ENCODE data around the gene ART4.

Gene ART4

DNA sequence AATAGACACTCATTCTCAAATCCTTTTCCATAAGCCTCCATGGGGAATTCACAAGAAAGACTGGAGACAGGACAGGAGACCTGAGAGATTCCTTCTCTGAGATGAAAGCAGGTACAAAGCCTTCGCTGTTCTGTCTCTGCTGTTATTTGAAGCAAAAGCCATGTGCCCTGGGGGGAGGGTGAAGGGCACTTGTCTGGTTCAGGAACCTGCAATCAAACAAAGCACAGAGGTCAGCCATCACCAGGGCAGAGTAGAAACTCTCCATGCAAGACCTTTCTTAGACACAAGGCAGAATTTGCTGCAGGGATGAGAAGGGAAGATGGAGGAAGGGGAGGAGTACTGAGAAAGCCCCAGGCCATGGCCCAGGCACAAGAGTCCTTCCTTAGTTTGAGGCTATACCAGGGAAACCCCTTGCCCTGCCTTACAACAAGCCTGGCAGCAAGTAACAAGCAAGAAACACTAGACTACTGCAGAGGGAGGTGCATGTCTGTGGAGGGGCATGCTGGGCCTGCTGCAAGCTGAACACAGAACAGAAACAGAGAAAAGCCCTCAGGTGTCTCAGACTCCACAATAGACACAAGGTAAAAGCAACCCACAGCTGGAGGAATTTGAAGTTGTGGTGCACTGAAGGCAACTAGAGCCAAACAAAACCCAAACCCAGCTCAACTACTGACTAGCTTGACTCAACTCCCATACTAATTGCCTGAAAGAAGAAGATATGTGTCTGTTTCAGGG lies 7.8 kb upstream of the ART4 start:
- no peak for DNase-seq

DNA sequence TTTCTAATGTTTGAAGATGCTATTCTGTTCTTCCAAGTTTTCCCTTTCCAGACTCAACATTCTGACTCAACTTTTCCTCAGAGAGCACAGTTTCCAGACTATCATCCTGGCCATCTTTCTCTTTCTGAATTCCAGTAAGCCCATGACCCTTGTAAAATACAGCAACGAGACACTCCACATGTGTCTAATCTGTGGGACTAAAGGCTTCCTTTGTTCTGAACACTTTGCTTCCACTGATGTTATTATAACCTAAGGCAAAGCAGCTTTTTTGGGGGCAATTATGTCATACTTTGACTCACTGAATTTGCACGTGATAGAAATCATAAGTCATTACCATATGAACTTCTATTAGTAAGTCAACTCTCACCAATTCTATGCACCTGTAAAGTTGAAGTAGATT lies 6.3 kb upstream of the ART4 start:
- no peak for DNase-seq

DNA sequence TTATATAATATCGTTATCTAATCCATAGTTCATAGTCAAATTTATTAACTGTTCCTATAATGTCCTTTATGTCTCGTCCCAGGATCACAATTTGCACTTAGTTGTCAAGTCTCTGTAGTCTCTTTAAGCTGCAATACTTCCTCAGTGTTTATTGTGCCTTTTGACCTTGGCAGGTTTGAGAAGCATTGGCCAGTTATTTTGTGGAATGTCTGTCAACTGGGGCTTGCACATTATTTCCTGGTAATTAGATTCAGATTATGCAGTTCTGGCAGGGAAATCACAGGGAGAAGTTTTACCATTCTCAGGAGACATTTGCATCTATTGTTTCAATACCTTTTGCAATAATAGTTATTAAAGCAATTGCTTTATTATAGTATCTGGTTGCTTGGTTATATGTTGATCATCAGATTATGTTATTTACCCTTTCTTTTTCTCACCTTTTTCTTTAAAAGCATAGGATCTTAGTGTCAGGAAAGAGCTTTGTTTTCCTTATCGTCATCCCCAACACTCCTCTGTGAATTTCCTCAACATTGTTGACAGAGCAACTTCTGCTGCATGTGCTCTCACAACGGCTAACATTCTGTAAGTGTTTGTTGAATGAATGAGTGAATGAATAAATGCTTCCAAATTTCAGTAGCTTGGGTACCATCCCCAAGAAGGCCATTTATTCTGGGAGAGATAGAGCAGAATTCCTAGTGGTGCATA lies 3.7 kb upstream of the ART4 start:
- DNase-seq: no peak

DNA sequence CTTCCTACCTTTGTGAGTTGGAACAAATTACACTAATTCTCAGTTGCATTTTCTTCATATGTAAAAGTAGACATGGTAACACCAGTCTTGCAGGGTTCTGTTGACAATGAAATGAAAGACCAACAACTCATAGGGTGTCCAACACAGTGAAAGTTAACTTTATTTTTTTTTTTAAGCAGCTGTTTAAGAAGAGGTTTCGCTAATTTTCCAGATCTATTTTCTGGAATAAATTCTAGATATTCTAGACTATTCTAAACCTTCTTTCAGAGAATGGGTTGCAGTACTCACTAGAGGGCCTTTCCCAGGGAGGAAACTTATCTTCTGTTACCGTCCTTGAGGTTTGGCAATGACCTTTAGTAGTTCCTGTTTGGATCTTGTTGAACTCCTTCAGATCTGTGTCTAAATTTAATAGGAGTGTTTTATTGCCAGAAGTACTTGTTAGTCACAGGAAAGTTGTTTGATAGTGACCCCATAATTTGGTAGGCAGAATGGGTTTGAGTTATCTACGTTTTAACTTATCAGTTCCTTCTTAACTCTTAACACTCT lies 2.8 kb upstream of the ART4 start:
- DNase-seq: no peak

DNA sequence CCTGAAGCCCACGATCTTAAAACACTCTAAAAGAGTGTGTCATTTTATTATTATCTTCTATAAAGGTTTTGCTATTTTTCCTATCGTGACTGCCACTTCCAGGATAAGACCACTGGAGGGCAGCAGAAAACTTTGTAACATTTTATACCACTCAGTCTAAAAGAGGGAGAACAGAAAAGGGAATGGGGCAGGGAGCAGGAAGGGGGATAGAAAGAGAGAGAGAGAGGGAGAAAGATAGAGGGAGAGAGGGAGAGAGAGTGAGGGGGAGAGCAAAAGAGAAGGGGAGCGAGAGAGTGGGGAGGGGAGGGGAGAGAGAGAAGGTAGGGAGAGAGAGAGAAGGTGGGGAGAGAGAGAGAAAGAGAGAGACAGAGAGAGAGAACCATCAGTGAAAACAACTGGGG lies 2.0 kb upstream of the ART4 start:
- peak; percentile 56 for DNase-seq

DNA sequence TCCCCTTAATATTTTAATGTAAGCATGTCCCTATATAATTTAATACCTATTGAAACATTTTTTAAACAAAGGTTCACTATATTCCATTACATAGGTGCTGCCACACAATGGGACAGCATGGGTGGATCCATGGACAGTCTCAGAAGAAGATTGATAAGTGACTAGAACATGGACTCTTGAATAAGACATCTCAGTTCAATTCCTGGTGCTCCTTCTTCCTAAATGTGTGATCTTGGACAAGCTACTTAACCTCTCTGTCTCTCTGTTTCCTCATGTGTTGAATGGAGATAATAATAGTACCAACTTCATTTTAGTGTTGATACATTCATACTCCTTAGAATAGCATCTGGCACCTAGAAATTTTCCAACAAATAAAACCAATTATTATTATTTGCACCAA lies 1.1 kb upstream of the ART4 start:
- no peak for DNase-seq

DNA sequence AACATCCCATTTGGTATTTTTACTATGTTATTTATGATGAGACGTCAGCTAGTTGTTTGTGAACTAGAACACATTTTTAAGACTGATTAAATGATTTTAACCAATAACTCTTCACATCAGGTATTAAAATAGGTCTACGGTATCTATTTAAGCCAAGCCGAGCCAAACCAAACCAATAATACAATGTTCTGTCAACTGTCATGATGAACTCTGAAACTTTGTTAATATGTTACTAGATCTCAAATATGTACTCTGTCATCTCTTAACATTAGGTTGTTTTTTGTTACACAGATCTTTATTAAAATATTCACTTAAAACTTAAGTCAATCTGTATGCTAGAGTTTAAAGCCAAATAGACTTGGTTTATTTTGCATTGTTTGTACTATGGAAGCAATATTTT lies 1.0 kb downstream of the ART4 start:
- DNase-seq: no peak

DNA sequence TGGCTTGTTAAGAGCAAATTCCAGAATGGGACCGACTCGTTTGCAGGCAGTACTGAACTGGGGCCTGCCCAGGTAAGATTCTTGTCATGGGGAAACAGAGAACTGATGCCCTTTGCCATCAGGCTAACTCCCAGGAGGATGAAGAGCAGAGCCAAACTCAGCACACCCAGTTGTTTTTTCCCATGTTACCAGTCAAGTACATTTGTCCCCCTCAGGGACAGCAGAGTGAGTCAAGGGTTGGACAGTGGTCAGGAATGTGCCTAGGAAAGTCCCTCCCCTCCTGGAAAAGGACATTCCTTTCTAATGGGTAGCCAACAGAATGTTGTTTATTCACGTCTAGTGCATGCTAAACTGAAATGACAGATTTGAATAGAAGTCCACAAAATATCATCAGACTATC lies 1.6 kb downstream of the ART4 start:
- no peak for DNase-seq

DNA sequence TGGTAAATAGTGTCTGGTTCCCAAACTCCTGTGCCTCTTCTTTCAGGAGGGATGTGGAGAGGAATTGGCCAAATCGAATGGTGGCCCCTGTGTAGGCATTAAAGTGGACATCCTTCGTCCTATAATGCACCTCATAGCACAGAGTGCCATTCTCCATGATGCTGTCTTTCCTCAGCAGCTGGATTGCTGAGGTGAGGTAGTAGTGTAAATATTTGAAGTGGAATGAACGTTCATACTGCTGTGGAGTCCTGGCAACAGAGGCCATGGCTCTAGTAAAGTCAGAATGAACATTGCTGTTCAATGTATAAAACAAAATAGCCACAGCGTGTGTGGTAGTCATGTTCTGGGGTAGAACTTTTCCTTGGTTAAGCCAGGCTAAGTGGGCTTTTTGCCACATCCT lies 2.7 kb downstream of the ART4 start:
- DNase-seq: no peak

DNA sequence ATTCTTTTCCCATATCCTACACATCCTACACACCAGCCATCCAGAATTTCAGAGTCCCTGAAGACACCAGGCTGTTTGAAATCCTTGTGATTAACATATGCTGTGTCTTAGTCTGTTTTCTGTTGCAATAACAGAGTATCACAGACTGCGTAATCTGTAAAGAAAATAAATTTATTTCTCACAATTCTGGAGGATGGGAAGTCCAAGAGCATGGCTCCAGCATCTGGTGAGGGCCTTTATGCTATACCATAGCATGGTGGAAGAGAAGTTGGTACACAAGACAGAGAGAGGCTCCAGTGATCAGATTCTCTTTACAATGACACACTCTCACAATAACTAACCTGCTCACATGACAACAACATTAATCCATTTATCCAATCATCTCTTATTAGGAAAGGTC lies 4.1 kb downstream of the ART4 start:
- DNase-seq: no peak

DNA sequence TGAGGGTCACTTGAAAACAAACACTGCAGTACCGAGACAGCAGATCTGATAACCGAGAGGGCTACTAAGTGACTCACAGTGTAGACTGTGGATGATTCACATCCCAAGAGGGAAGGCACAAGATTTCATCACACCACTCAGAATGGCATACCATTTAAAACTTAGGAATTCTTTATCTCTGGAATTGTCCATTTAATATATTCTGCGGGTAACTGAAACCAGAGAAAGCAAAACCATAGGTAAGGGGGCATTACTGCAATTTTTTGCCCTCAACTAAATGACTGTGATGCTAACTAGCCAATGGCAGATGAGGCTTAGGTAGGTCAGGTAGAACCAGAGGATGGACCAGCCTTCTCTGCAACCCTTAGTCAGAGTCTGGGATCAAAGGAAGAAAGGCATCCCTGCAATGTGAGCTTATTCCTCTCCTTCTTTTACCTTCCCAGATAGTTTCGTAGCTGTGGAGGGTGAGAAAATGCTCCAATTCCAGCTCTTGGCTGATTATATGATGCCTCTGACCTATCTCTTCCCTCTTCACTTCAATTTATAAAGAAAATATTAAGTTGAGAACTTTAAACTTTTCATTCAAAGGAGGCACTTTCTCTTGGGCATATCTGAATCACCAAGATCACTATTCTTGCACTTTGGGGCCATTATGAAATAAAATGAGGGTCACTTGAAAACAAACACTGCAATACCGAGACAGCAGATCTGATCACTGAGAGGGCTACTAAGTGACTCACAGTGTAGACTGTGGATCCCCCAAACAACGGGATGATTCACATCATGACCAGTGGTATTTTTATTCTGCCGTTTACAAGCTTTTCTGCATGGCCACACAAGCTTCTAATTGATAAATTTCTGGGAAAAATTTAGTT lies 6.8 kb downstream of the ART4 start:
- DNase-seq: no peak

DNA sequence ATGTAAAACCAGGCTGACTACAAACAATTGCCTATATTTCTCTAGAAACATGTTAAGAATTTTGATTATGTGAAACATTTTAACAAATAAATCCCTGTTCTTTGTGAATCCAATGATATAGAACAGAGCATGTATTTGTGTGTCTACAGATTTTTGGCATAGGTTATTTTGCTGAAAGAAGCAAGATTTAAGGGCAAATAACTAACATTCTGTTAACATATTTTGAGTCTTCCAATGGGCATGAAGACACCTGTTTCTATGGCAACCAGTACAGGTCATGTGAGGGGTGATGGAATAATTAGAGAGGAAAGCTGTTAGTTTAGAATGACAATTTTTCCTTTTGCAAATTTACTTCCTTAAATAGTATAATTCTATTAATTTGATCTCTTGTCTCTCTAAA lies 8.8 kb downstream of the ART4 start:
- DNase-seq: no peak

DNA sequence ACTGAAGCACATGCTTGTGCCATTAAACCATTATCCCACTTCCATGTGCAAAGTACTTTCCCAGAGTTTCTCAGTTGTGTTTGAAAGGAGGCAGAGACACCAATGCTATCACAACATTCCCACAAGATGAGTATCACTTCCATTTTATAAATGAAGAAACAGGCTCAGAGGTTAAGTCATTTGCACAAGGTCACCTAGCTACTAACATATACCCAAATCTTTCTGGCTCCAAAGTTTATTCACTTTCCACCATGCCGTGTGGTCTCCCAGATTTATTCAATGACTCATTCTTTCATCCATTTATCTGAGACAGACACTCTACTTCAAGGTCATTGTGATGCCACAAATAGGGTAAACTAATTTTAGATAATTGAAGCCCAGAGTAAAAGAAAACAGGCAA lies 9.4 kb downstream of the ART4 start:
- no peak for DNase-seq

DNA sequence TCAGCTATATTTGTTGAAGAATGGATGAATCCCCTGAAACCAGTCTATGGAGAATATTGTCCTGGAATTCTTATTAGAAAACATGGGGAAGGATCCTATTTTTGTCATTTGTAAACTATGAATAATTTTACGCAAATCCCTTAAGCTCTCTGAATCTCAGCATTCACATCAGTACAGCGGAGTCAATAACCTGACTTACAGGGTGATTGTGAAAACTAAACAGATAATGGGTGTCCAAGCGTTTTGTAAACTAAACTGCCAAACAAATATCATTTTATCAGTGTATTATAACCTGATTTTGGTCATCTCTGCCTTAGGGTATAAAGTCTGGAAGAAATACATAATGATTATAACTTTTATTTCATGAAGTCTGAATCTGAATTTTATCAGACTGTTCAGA lies 10.0 kb downstream of the ART4 start:
- no peak for DNase-seq

DNA sequence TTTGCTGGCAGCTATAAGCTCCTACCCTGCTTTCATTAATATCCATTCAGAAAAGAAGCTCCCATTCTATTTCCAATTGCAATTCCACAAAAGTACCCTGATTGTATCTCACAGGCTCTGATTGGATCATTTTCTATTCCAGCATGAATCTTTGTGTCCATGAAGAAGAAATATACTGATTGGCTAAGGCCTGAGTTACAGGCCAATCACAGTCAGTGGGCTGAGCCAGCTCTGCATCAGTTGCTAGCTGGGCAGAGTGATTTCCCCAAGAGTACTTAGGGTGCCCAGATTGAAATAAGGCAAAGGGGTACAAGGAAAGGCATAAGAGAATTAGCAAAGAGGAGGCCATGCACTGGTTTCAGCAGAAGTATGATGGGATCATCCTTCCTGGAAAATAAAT lies 14.4 kb downstream of the ART4 start:
- peak; percentile 11 for DNase-seq

DNA sequence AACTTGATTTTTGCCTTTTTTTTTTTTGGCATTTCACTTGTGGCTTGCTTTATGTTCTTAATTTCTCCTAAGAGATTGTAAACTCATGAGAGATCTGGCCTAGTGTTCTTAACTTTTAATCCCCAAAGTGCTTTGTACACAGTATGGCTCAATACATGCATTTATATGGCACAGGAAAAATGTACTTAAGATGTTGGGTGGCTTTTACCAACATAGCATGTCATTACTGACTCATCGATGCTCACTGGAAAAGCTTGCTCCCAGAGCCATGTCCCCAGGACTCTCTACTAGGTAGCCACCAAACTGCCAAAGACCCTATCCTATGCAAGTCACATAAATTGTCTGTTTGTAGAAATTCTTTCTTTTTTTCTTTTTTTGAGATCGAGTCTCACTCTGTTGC lies 16.3 kb downstream of the ART4 start:
- DNase-seq: no peak

DNA sequence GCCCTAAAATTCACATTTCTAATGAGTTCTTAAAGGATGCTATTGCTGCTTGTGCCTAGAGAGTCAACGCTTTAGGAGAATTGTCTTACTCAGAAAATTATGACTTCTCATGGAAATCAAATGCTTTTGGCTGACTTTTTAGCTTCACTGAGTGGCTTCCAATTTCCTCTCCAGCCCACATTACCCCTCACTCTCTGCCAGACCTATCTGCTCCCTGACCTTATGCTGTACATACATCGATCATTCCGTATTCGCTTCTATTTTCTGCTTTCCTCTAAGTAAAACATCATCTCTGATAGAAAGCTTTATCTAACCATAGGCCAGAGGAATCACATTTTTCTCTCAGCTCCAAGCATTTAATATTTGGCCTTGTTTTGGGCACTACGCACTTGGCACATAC lies 16.8 kb downstream of the ART4 start:
- DNase-seq: no peak

DNA sequence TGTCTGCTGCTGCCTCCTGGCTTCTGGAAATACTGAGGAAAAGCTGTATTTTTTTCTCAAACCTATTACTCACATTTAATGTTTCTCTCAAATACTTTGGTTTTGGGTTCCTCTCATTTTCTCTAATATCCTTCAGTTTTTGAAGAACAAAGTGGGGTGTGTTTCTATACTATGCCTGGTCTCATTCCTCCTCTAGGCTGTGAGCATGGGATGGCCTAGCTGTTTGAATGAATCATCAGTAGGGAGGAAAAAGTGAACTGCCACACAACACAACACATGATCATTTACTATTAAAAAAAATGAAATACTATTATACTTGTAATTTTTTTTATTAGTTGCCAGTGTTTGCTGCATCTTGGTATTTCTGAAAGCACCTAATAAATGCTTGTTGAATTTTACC lies 18.1 kb downstream of the ART4 start:
- no peak for DNase-seq

DNA sequence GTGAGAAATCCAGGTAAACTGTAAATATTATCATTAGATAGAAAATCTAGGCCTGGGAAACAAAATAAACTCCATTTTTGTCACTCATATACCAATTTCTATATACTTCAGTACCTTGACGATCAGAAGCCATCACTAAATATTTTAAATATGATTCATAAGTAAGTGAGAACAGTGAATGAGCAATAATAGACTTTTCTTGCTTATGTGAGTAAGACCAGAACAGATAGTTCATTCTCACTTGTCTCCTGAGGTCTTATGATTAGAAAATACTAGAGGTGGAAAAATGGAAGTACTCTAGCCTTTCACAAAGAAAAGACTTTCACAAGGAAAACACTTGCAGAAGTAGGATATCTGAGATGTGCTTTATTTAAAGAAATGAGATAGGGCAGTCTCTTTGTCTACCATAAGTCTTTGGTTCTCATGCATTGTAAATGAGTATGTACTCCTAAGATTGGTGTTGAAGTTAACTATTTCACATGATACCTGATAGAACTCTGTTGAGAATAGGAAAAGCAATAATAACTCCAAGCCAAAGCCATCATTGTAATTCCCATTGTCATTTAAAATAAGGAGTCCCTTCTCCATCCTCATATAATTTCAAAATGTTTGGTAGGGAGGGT lies 19.2 kb downstream of the ART4 start:
- peak; percentile 38 for DNase-seq

DNA sequence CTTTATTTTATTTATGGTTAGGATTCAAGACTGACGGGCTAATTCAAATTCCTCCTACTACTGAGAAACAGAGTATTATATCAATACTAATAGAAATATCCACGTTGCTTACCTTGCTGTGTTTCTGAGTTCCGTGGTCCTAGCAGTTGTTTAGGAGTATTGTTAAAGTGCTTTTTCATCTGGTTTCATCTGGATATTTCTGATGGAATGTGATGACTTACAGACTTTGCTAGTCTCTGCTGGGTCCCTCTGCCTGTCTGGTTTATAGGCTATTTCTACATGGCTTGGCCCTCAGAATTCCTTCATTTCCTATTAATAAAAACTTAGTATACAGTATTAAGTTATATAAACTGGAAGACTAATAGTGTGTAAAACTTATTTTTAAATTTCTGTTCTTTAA lies 29.3 kb downstream of the ART4 start, which contains the start of gene SMCO3:
SMCO3 (minus strand) TSS at position 169 of the 400 bp plus-strand sequence. CDS start 7,502 bp downstream, outside the sequence.
- no peak for DNase-seq

DNA sequence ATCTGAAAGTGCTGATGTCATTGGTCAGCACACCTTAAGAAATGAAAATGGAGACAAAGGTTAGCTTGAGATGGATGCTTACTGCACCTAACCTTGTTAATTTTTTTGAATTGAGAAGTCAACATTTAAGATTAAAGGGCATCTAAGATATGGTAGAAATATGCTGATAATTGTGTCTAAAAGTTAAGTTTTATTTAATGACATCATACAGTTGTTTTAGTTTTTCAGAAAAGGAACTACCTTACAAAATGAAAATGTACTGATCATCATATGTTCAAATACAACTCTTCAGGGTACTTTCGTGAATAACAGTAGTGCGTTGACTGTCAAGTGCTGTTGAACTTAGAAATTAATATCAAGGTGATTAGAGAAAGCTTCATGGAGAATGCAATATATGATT lies 31.8 kb downstream of the ART4 start:
- no peak for DNase-seq

DNA sequence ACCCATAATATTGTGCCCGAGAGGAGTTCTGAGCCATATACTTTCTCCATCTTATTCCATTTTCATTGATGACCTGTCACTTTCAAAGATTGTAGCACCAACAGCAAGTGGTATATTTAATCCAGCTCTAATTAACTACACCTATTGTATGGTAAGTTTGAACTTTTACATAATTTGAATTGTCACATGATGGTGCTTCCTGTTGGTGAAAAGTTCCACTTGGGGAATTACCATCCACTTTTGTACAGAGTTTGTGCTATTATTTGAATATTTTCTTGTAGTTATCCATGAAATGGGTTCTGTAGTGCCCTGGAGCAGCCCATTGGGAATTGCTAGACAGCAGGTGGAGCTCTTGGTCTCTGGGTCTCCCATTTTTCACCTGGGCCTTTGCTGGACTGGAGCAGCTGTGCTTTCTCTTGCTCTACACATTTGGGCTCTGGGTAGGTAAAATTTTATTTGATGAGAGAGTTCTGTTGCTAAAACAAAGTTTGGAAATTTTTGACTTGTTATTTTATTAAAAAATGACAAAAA lies 32.3 kb downstream of the ART4 start:
- peak; percentile 15 for DNase-seq
